Fibroblast of the aortic adventitia (primary cell): Measurements from ENCODE around the gene SLC9A6. TPM values are rescaled to one million over a fixed set of nuclear protein-coding genes. Genes with fewer than 3 reads are reported as not detected.
A peak's percentile ranks its signal among the peaks of the same experiment; 100 is the strongest.

Experiments used
- DNase-seq: peaks from one replicate; pipeline ENCODE4 v3.0.0-alpha.2; 2010; ENCODE audit warnings: low read depth
- H3K4me3 ChIP-seq: 2 replicates; pipeline ENCODE4 v1.5.1; 2011; ENCODE audit warnings: low read depth, mild to moderate bottlenecking, control low read depth, low read length, moderate library complexity
- total RNA-seq: library from RNA; depleted of rRNA; stranded (reverse); fragments of >200 nt; gene quantifications from 2 replicates; pipeline ENCODE4 v1.2.3, GENCODE V29; 2012; ENCODE audit warnings: low replicate concordance
- TF ChIP-seq, protein P1 (sequence below): IDR thresholded peaks from 2 replicates; pipeline ENCODE4 v1.5.1; 2011; ENCODE audit warnings: mild to moderate bottlenecking, low read length, control low read depth, inconsistent platforms; ENCODE audit not compliant: insufficient read depth

The SLC9A6 gene
- total RNA-seq, result 18.6 and 26.3 TPM in 2 replicates

DNA sequence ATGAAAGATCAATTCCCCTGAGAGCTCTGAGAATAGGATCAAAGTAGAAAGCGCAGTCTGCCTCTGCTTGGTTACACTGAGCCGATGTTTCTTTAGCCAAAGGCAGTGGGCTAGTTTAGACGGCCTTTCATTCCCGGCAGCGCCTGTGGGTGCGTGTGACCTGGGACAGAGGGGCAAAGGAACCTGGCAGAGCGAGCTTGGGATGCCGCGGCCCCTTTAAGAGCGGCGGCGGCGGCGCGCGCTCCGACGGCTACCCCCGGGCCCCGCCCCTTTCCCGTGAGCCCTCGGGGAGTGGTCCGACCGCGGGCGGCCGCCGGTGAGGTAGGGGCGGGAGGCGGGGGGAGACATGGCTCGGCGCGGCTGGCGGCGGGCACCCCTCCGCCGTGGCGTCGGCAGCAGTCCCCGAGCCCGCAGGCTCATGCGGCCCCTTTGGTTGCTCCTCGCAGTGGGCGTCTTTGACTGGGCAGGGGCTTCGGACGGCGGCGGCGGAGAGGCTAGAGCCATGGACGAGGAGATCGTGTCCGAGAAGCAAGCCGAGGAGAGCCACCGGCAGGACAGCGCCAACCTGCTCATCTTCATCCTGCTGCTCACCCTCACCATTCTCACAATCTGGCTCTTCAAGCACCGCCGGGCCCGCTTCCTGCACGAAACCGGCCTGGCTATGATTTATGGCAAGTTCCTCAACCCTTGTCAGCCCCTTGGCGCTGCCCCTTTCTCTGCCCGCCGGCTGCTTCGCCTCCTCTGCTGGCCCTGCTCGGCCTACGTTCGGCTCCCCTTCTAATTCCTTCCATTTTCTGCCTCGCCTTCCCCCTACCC is at the start of gene SLC9A6:
Gene SLC9A6 (plus strand): TSS at position 279 of the 816 bp plus-strand sequence. CDS start 224 bp downstream, at position 503.
- peak; percentile 23 for DNase-seq
- TF ChIP-seq, protein P1, sequence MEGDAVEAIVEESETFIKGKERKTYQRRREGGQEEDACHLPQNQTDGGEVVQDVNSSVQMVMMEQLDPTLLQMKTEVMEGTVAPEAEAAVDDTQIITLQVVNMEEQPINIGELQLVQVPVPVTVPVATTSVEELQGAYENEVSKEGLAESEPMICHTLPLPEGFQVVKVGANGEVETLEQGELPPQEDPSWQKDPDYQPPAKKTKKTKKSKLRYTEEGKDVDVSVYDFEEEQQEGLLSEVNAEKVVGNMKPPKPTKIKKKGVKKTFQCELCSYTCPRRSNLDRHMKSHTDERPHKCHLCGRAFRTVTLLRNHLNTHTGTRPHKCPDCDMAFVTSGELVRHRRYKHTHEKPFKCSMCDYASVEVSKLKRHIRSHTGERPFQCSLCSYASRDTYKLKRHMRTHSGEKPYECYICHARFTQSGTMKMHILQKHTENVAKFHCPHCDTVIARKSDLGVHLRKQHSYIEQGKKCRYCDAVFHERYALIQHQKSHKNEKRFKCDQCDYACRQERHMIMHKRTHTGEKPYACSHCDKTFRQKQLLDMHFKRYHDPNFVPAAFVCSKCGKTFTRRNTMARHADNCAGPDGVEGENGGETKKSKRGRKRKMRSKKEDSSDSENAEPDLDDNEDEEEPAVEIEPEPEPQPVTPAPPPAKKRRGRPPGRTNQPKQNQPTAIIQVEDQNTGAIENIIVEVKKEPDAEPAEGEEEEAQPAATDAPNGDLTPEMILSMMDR, result no peak
- peak within 1 kb of the TSS; percentile 70 for H3K4me3 ChIP-seq

- DNase-seq, result no peak
- no peak overlapping the region for H3K4me3 ChIP-seq
- TF ChIP-seq, protein P1, result no peak
Measured at GRCh38 chrX:135944486-135944885, 40.7 kb upstream of the SLC9A6 start.

DNA sequence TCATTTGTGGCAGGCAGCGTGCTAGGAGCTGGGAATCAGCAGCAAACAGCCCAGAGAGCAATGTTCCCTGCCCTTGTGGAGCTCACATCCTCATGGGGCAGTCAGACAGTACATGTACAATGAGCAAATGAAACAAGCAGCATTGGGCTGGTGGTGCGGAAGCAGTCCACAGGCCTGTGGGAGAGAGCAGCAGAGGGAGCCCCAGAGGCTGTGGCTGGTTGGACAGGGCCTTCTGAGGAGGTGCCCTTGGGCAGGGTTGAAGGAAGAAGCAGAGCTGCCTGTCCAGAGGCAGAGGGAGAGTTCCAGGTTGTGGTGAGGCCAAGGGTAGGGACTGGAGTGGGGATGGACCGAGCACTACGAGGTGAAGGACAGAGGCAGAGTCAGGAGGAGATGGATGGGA is 33.9 kb upstream of the SLC9A6 start:
- TF ChIP-seq, protein P1, result no peak
- DNase-seq, result no peak
- H3K4me3 ChIP-seq, result no peak overlapping the region

- TF ChIP-seq, protein P1, result no peak
- DNase-seq, result peak; percentile 30
- peak overlapping the region; percentile 83 for H3K4me3 ChIP-seq
Measured at GRCh38 chrX:135973025-135973547, 12.1 kb upstream of the SLC9A6 start.

DNA sequence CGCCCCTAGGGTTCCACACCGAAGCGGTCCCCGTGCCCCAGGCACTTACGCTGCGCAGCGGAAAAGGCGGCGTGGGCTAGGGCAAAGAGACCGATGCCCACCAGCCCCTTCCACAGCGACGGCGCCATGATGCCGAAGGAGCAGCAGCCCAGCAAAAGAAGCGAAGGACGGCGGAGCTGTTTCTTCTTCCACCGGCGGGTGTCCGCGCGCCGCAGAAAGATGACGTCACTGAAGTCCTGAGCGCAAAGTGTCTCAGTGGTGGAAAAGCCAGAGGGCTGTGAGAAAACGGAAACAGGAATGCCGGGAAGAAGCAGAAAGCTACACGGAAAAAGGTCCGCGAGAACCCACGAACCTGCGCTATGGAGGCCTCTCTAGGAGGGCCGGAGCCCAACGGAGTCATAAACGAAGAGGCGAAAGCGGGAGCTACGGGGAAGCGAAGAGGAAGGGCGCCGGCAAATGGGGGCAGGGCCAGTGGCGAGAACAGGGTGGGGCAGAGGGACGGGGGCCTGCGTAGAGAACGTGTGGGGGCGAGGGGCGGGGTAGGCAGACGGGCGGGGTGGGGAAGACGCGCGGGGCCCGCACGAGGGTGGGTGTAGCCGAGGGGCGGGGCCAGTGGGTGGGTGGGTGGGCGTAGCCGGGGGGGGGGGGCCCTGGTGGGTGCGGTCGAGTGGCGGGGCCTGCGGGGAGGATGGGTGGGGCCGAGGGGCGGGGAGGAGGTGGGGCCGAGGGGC is 11.5 kb upstream of the SLC9A6 start, which contains the start of gene MMGT1:
Gene MMGT1 (minus strand): TSS at position 441 of the 731 bp plus-strand sequence. CDS start 313 bp downstream, at position 128.
- peak within 1 kb of the TSS; percentile 83 for H3K4me3 ChIP-seq
- TF ChIP-seq, protein P1, result no peak
- DNase-seq, result peak; percentile 84

DNA sequence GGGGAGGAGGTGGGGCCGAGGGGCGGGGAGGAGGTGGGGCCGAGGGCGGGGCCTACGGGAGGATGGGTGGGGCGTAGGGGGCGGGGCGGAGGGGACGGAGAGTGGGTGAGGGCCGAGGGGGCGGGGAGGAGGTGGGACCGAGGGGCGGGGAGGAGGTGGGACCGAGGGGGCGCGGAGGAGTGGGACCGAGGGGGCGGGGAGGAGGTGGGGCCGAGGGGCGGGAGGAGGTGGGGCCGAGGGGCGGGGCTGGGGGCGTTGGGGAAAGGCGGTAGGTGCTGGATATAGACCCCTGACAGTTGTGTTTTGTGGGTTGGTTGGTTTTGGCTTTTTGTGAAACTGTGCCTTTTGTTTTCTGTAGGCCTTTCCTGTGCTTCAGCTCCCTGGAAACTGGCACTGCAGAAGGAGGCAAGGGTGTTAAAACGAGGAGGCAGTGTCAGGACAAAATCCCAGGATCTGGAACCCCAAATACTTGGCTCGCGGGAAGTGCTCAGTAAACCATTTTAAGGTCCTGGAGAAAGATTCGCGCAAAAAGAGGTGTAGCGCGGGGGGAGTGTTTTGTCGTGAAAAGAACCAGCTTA is 10.9 kb upstream of the SLC9A6 start:
- TF ChIP-seq, protein P1, result no peak
- peak; percentile 60 for DNase-seq
- H3K4me3 ChIP-seq, result peak overlapping the region; percentile 60
